PC-9 (cell line): ENCODE measurements around the gene NSUN7. TPM values are rescaled to one million over a fixed set of nuclear protein-coding genes. Genes with fewer than 3 reads are reported as not detected.

Source experiments
- BruUV-seq: library from RNA; stranded (reverse); fragments of 400-500 nt; replicated peaks from 2 replicates; lab custom pipeline; 2021; lab: Mats Ljungman, UMichigan
- CTCF ChIA-PET: fragments of 300-600 bp; sonication (Branson Sonifier 250); formaldehyde crosslinking; loops from one replicate; lab custom pipeline; 2022; ENCODE audit warnings: antibody characterized with exemption; lab: Charles Lee
- POLR2A ChIA-PET: fragments of 300-600 bp; sonication (Branson Sonifier 250); formaldehyde crosslinking; loops from one replicate; lab custom pipeline; 2022; ENCODE audit warnings: antibody characterized with exemption; ENCODE audit not compliant: unreplicated experiment; lab: Charles Lee
- DNase-seq, 2 experiments: peaks; one replicate each; pipeline versions ENCODE4 v3.0.0 to v3.0.0-alpha.2; 2015 to 2022; ENCODE audit warnings: mixed read lengths in 1 of 2
- H2AFZ ChIP-seq: fragments of 200-600 bp; sonication (generic); 2 replicates; pipeline ENCODE4 v1.8.1; 2017; ENCODE audit warnings: antibody characterized with exemption
- H3F3A ChIP-seq: fragments of 200-600 bp; sonication (generic); 2 replicates; pipeline ENCODE4 v1.8.1; 2017; ENCODE audit warnings: antibody characterized with exemption, mild to moderate bottlenecking, low read depth; ENCODE audit not compliant: insufficient read depth
- H3K27ac ChIP-seq: fragments of 200-600 bp; sonication (generic); 2 replicates; pipeline ENCODE4 v1.6.1; 2016; ENCODE audit warnings: mixed run types
- H3K27me3 ChIP-seq: fragments of 200-600 bp; sonication (generic); 2 replicates; pipeline ENCODE4 v1.6.1; 2016; ENCODE audit warnings: low read depth, mixed run types; ENCODE audit not compliant: insufficient read depth
- H3K36me3 ChIP-seq: fragments of 200-600 bp; sonication (generic); 2 replicates; pipeline ENCODE4 v1.6.1; 2016; ENCODE audit warnings: low read depth, mixed run types
- H3K4me1 ChIP-seq: fragments of 200-600 bp; sonication (generic); replicated peaks from 2 replicates; pipeline ENCODE4 v1.6.1; 2016; ENCODE audit warnings: mixed run types; ENCODE audit not compliant: insufficient read depth
- H3K4me2 ChIP-seq: fragments of 200-600 bp; sonication (generic); 2 replicates; pipeline ENCODE4 v1.6.1; 2017; ENCODE audit warnings: mixed run types
- H3K4me3 ChIP-seq: fragments of 200-600 bp; sonication (generic); 2 replicates; pipeline ENCODE4 v1.6.1; 2016; ENCODE audit warnings: mixed run types
- H3K79me2 ChIP-seq: fragments of 200-600 bp; sonication (generic); 2 replicates; pipeline ENCODE4 v1.6.1; 2017; ENCODE audit warnings: low read depth, mixed run types
- H3K9me2 ChIP-seq: fragments of 200-600 bp; sonication (generic); 2 replicates; pipeline ENCODE4 v1.8.1; 2017; ENCODE audit warnings: mild to moderate bottlenecking; ENCODE audit not compliant: insufficient read depth
- H3K9me3 ChIP-seq: fragments of 200-600 bp; sonication (generic); 2 replicates; pipeline ENCODE4 v1.8.1; 2016; ENCODE audit warnings: low read depth; ENCODE audit not compliant: insufficient read depth
- H4K20me1 ChIP-seq: fragments of 200-600 bp; sonication (generic); 2 replicates; pipeline ENCODE4 v1.8.1; 2017; ENCODE audit not compliant: insufficient read depth
- EZH2 ChIP-seq: fragments of 200-600 bp; sonication (generic); IDR thresholded peaks from 2 replicates; pipeline ENCODE4 v1.8.0; 2017; ENCODE audit warnings: antibody characterized with exemption, low read depth
- intact Hi-C: fragments of 100-400 bp; cut with micrococcal nuclease; formaldehyde crosslinking; loops from one replicate; pipeline ENCODE4 v1.10.0; 2022; ENCODE audit not compliant: unreplicated experiment
- total RNA-seq: library from RNA; stranded (reverse); gene quantifications from 2 replicates; pipeline ENCODE4 v1.2.3, GENCODE V29; 2021
- TF ChIP-seq, protein P1 (sequence below): fragments of 200-600 bp; sonication (generic); conservative IDR thresholded peaks from 2 replicates; pipeline ENCODE4 v1.6.1; 2017; ENCODE audit warnings: mixed run types, antibody characterized with exemption, mild to moderate bottlenecking, moderate library complexity

Gene NSUN7
- total RNA-seq, 1 experiment from 2014 or later, result 16.8 TPM

DNA sequence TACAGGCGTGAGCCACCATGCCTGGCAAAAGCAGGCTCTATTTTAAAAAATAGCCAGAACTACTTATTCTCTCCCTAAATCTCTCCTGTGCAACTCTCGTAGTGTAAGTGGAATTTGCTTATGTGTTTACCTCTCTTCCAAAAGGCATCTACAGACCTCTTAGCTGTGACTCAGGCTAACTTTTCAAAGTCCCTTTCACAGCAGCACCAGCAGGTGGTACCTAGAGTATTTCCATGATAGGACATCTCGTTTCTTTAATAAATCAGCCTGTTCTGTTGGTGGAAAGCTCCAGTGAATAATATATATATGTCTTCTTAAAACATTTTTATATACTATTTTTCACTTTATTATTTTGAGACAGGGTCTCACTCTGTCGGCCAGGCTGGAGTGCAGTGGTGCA is 89.0 kb downstream of the NSUN7 start:
- H3K27ac ChIP-seq, result no peak overlapping the region
- H3K4me1 ChIP-seq, result no peaks in the 10 kb centered on the region
- no peaks in the 10 kb centered on the region for H3K9me3 ChIP-seq
- no peaks in the 10 kb centered on the region for H3K36me3 ChIP-seq
- no peak overlapping the region for H3K4me2 ChIP-seq
- TF ChIP-seq EZH2, result no peak
- TF ChIP-seq, protein P1, sequence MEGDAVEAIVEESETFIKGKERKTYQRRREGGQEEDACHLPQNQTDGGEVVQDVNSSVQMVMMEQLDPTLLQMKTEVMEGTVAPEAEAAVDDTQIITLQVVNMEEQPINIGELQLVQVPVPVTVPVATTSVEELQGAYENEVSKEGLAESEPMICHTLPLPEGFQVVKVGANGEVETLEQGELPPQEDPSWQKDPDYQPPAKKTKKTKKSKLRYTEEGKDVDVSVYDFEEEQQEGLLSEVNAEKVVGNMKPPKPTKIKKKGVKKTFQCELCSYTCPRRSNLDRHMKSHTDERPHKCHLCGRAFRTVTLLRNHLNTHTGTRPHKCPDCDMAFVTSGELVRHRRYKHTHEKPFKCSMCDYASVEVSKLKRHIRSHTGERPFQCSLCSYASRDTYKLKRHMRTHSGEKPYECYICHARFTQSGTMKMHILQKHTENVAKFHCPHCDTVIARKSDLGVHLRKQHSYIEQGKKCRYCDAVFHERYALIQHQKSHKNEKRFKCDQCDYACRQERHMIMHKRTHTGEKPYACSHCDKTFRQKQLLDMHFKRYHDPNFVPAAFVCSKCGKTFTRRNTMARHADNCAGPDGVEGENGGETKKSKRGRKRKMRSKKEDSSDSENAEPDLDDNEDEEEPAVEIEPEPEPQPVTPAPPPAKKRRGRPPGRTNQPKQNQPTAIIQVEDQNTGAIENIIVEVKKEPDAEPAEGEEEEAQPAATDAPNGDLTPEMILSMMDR, result no peak; the same call in 1 of the 2 replicates
- ChIA-PET CTCF (no interaction called here), POLR2A (no interaction called here)
- H4K20me1 ChIP-seq, result no peaks in the 10 kb centered on the region
- no peaks in the 10 kb centered on the region for H3K9me2 ChIP-seq
- no peaks in the 10 kb centered on the region for H3K27me3 ChIP-seq
- BruUV-seq, result no TSS peak
- no peaks in the 10 kb centered on the region for H3F3A ChIP-seq
- no peak overlapping the region for H2AFZ ChIP-seq
- DNase-seq, result no peak
- intact Hi-C loops, result no loop called here
- H3K79me2 ChIP-seq, result no peaks in the 10 kb centered on the region
- H3K4me3 ChIP-seq, result no peak overlapping the region

DNA sequence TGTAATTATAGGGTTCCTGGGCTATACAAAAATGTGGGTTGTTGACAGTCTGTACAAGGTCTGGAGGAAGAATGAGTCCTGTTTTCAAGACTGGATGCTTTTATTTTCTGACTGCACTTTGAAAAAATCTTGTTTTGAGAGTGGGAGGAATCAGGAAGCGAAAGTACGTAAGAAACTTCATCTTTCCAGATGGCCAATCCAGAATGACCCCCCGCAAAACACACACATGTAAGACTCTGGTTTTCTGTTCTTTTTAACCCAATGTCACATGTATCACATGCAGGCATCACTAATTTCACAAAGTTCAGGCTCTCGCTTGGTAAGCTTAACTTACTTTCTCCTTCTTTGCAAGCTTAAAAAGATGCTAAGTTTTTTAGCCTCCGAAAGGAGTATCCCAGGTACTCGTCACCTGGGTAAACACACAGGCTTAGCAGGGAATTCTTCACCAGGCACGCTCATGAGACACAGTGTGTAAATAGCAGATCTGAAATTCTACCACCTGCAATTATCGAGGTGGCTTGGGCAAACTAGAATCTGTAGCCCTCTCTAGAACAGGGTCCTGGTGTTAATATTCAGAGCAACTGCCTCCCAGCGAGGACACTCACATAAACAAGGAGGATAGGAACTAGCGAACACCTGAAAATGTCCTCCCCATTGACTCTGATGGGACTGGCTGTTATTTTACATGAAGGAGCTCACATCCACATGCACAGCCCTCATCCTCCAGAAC is 90.7 kb downstream of the NSUN7 start:
- Histone ChIP-seq H3K9me2 (no peaks in the 10 kb centered on the region), H3F3A (no peaks in the 10 kb centered on the region), H3K27ac (no peak overlapping the region), H3K27me3 (no peaks in the 10 kb centered on the region), H3K36me3 (no peaks in the 10 kb centered on the region), H3K4me1 (no peaks in the 10 kb centered on the region), H4K20me1 (no peaks in the 10 kb centered on the region), H2AFZ (no peak overlapping the region), H3K9me3 (no peaks in the 10 kb centered on the region), H3K4me2 (no peak overlapping the region), H3K79me2 (no peaks in the 10 kb centered on the region), H3K4me3 (no peak overlapping the region)
- intact Hi-C loops, result no loop called here
- CTCF ChIA-PET, result interaction anchor here (0.6 to 1.3 kb wide), 3 partner anchors 17 to 222 kb away, joined by 3 to 11 read pairs (median 5); no protein-coding TSS in a partner anchor
- DNase-seq, result no peak
- BruUV-seq, result no TSS peak
- POLR2A ChIA-PET, result no interaction called here
- TF ChIP-seq EZH2, result no peak
- TF ChIP-seq, protein P1, result no peak

- ChIA-PET POLR2A (no interaction called here), CTCF (interaction anchor here (0.6 to 1.3 kb wide), 5 partner anchors 16 to 222 kb away, joined by 3 to 11 read pairs (median 5); no protein-coding TSS in a partner anchor)
- no TSS peak for BruUV-seq
- H3K4me3 ChIP-seq, result no peak overlapping the region
- no peak overlapping the region for H3K4me2 ChIP-seq
- intact Hi-C loops, result no loop called here
- H3K36me3 ChIP-seq, result no peaks in the 10 kb centered on the region
- no peaks in the 10 kb centered on the region for H3K4me1 ChIP-seq
- H3K79me2 ChIP-seq, result no peaks in the 10 kb centered on the region
- no peaks in the 10 kb centered on the region for H4K20me1 ChIP-seq
- TF ChIP-seq EZH2, result no peak
- TF ChIP-seq, protein P1, result peak; percentile 78
- peak; percentile 59 to 75 for DNase-seq
- H3K9me2 ChIP-seq, result no peaks in the 10 kb centered on the region
- no peaks in the 10 kb centered on the region for H3K27me3 ChIP-seq
- H3F3A ChIP-seq, result no peaks in the 10 kb centered on the region
- no peak overlapping the region for H2AFZ ChIP-seq
- no peaks in the 10 kb centered on the region for H3K9me3 ChIP-seq
- no peak overlapping the region for H3K27ac ChIP-seq
Measured at GRCh38 chr4:40840985-40841571, 91.3 kb downstream of the NSUN7 start.
